ENCODE data around the gene TRIP10. TPM values are rescaled to one million over a fixed set of nuclear protein-coding genes. Genes with fewer than 3 reads are reported as not detected.

TRIP10 gene
- polyA plus RNA-seq, 1 donor (not counting 4 experiments of a cell fraction or from before 2014, with no cell fraction given) = 34.8 TPM

DNA sequence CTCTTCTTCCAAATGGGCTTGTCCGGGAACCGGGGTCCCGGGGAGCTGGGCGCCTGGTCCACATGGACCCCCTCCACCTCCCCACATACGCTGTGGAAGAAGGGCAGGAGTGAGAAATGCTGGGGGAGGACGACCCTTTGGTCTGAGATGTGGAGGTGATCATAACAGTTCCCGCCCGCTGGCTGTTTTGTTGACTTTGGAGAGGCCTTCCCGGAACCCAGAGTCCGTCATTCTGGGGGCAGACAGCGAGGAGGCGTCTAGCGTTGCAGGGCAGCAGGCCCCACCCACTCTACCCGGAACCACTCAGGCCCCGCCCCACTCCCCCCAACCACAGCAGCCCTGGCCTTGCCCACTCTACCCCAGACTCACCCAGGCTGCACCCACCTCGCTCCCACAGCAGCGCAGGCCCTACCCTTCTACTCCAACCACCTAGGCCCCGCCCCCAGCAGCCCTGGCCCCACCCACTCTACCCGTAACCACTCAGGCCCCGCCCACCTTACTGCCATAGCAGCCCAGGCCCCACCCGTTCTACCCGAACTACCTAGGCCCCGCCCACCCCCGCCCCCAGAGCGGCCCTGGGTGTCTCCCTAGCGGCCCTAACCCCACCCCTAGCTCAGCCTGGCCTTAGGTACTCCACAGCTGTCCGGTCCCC, 9.2 kb upstream of the TRIP10 start:
- no peak overlapping the region for H3K4me2 ChIP-seq (ENCODE audit: control insufficient read depth, extremely low read depth, insufficient read depth, low read depth, low read length)
- no peak for FAIRE-seq
- dilution Hi-C loops (cut with MboI; ENCODE audit: extremely low pct_ligation_motif_present, low sequenced_read_pairs) = no loop called here

GRCh38 chr19:6730941-6731670, 8.4 kb upstream of the TRIP10 start:
- TF ChIP-seq EZH2 (IDR thresholded peaks at IDR 0.05; ENCODE audit: low read length) = no peak
- no peak for TF ChIP-seq CTCF (optimal IDR thresholded peaks at IDR 0.05 in 1 of 3, IDR thresholded peaks at IDR 0.05 in 1 of 3, conservative IDR thresholded peaks at IDR 0.05 in 1 of 3; ENCODE audit: extremely low read depth in 1 of 3, insufficient read depth in 2 of 3, low read length in 3 of 3)
- DNase-seq (ENCODE audit: low read depth, low spot score) = no peak
- no peak overlapping the region for H3K4me2 ChIP-seq (ENCODE audit: control insufficient read depth, extremely low read depth, insufficient read depth, low read depth, low read length)
- H3K27me3 ChIP-seq (ENCODE audit: control insufficient read depth, extremely low read depth, insufficient read depth, low read length) = no peaks in the 10 kb centered on the region
- H3K9me1 ChIP-seq (ENCODE audit: control insufficient read depth, extremely low read depth, insufficient read depth, low read length) = no peaks in the 10 kb centered on the region
- dilution Hi-C loops (cut with MboI; ENCODE audit: extremely low pct_ligation_motif_present, low sequenced_read_pairs) = no loop called here
- H3K9ac ChIP-seq (ENCODE audit: control insufficient read depth, extremely low read depth, insufficient read depth, low read length) = no peak overlapping the region
- peaks cover 9% of the 10 kb centered on the region for H3K79me2 ChIP-seq (ENCODE audit: control insufficient read depth, insufficient read depth, low read length)
- H3K27ac ChIP-seq (ENCODE audit: control insufficient read depth, insufficient read depth, low read length) = no peak overlapping the region
- H3K4me1 ChIP-seq (ENCODE audit: control insufficient read depth, extremely low read depth, insufficient read depth, low read length) = peaks cover 9% of the 10 kb centered on the region
- FAIRE-seq = no peak
- H3K4me3 ChIP-seq (ENCODE audit: control insufficient read depth in 2 of 3, extremely low read depth in 1 of 3, insufficient read depth in 2 of 3, low read depth in 1 of 3, low read length in 3 of 3) = no peak overlapping the region
- no peaks in the 10 kb centered on the region for H3K9me3 ChIP-seq (ENCODE audit: control insufficient read depth, low read depth, low read length)
- no peaks in the 10 kb centered on the region for H4K20me1 ChIP-seq (ENCODE audit: control insufficient read depth, extremely low read depth, insufficient read depth, low read length)
- H3K36me3 ChIP-seq (ENCODE audit: control insufficient read depth in 2 of 2, extremely low read depth in 1 of 2, insufficient read depth in 2 of 2, low read length in 2 of 2) = peaks cover 8 to 25% of the 10 kb centered on the region in 2 experiments
- no peak overlapping the region for H2AFZ ChIP-seq (ENCODE audit: control insufficient read depth, low read length)

More for the DNA sequence above, 9.2 kb upstream of the TRIP10 start:
- Histone ChIP-seq H3K27me3 (ENCODE audit: control insufficient read depth, extremely low read depth, insufficient read depth, low read length) (no peaks in the 10 kb centered on the region), H4K20me1 (ENCODE audit: control insufficient read depth, extremely low read depth, insufficient read depth, low read length) (no peaks in the 10 kb centered on the region), H3K27ac (ENCODE audit: control insufficient read depth, insufficient read depth, low read length) (no peak overlapping the region), H3K4me3 (ENCODE audit: control insufficient read depth in 2 of 3, extremely low read depth in 1 of 3, insufficient read depth in 2 of 3, low read depth in 1 of 3, low read length in 3 of 3) (no peak overlapping the region), H2AFZ (ENCODE audit: control insufficient read depth, low read length) (no peak overlapping the region), H3K9ac (ENCODE audit: control insufficient read depth, extremely low read depth, insufficient read depth, low read length) (no peak overlapping the region), H3K79me2 (ENCODE audit: control insufficient read depth, insufficient read depth, low read length) (peaks cover 2% of the 10 kb centered on the region), H3K36me3 (ENCODE audit: control insufficient read depth in 2 of 2, extremely low read depth in 1 of 2, insufficient read depth in 2 of 2, low read length in 2 of 2) (peaks cover 8 to 22% of the 10 kb centered on the region in 2 experiments), H3K4me1 (ENCODE audit: control insufficient read depth, extremely low read depth, insufficient read depth, low read length) (peaks cover 1% of the 10 kb centered on the region), H3K9me1 (ENCODE audit: control insufficient read depth, extremely low read depth, insufficient read depth, low read length) (no peaks in the 10 kb centered on the region), H3K9me3 (ENCODE audit: control insufficient read depth, low read depth, low read length) (no peaks in the 10 kb centered on the region)
- no peak for TF ChIP-seq EZH2 (IDR thresholded peaks at IDR 0.05; ENCODE audit: low read length)
- no peak for TF ChIP-seq CTCF (optimal IDR thresholded peaks at IDR 0.05 in 1 of 3, IDR thresholded peaks at IDR 0.05 in 1 of 3, conservative IDR thresholded peaks at IDR 0.05 in 1 of 3; ENCODE audit: extremely low read depth in 1 of 3, insufficient read depth in 2 of 3, low read length in 3 of 3)
- no peak for DNase-seq (ENCODE audit: low read depth, low spot score)
